ENCODE results near the gene OR14C36.

- no peak for TF ChIP-seq CTCF (IDR thresholded peaks at IDR 0.05 in 4 of 5, conservative IDR thresholded peaks at IDR 0.05 in 1 of 5)
- no peak for TF ChIP-seq POLR2A (IDR thresholded peaks at IDR 0.05)
Measured at GRCh38 chr1:248348475-248348874, at the start of gene OR14C36.

Measured in gastrocnemius medialis (tissue), 4 donors.